HG03521 (cell line): ENCODE data around the gene C17orf50.
"Not testable (repeated sequence)": the region's sequence is repeated elsewhere in the genome, so short reads cannot be mapped to it uniquely, and the experiment has no call there.

Source experiments
- ATAC-seq: cut with Tn5 transposase; IDR thresholded peaks from one replicate; pipeline ENCODE4 v1.9.1; 2021; ENCODE audit warnings: mild to moderate bottlenecking, moderate library complexity; ENCODE audit not compliant: unreplicated experiment

The C17orf50 gene

DNA sequence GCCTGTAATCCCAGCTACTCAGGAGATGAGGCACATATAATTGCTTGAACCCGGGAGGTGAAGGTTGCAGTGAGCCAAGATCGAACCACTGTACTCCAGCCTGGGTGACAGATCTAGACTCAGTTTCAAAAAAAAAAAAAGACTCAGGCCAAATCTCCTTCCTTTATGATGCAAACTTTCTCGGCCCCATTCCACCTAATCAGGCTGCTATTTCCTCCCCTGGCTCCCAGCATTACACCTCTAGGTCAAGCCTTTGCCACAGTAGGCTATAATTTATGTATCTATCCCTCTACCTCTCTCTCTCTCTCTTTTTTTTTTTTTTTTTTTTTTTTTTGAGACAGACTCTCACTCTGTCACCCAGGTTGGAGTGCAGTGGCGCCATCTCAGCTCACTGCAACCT, 9.1 kb upstream of the C17orf50 start:
- not testable (repeated sequence) for ATAC-seq

DNA sequence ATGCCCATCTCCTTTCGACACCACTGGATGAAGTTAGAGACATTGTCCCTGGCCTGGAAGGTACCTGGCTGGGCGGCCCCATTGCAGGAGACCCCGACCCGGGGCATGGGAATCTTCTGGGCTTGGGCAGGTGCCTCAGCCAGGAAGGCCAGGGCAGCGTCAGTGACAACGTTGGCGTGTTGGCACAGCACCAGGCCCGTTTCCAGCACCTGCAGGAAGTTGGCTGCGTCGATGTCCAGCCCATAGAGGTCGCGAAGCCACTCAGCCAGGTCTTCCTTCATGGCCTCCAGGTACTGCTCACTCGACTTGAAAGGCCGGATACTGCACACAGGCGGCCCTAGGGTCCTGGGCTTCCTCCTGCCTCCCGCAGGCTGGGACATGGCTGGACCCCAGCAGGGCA, 8.2 kb upstream of the C17orf50 start:
- no peak for ATAC-seq

DNA sequence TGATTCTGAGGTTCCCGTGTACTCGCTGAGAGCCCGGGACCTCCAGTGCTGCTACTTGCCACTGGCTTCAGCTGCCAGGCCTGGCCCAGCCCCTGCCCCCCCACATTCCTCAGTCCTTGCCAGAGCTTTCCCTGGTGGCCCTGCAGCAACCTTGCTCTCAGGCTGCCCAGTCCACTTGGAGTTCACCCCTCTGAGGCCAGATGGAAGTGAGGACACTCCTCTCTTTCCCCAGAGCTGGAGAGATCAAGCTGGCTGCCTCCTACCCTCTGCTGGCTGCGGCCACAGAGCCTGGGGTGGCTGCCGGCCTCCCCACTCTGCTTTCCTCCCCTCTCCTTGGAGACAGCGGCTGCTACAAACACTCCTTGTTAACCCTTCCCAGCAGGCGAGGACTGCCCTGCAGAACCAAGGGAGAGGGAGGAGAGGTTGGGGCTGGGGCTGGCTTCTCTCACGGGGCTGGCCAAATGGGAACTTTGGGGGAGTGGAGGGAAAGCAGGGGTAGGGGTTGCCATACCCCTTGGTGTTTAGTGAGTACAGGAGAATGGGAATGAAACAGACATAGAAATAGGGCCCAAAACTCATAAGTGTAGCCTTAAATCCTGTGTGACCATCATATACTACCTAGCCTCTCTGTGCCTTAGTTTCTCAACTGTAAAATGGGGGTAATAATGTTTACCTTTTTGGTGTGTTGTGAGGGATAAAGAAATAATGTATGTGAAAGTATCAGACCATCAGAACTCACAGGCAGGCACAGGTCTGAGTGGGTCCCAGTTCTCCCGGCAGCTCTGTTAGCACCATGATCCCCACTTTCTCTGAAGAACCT, 7.5 kb upstream of the C17orf50 start, which contains the start of gene GAS2L2:
Gene GAS2L2 (minus strand): TSS at position 295 of the 820 bp plus-strand sequence. CDS start 389 bp downstream, outside the sequence.
- ATAC-seq = no peak

DNA sequence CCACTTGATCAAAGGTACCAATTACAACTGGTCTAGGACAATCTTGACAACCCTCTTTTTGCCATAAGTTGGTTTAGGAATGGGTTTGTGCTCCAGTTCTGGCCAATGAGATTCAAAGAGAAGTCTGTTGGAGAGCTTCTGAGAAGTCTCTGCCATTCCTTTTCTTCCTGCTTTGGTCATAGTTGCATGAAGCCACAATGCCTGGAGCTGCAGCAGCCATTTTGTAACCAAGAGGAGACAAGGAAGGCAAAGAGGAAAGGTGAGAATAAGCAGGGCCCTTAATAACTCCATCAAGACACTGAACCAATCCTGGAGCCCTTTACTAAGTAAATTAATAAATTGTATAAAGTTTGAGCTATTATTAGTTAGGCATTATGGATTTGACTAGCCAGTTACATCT, 3.4 kb upstream of the C17orf50 start:
- ATAC-seq = no peak

DNA sequence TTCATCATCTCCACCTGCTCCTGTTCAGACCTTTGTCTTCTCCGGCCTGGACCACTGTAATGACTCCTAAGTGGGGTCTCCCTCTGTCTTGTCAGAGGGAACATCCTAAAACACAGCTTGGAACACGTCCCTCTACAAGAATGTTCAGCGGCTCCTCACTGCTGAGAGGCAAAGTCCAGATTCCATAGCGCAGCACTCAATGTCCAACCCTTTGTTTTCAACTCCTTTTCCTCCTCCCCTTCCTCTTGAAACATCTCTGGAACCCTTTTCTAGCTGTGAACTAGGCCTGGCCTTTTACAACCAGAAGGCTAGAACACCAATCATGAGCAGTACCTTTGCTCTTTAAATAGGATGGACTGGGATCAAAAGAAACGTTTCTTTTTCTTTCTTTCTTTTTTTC, 914 bp downstream of the C17orf50 start:
- ATAC-seq = no peak

DNA sequence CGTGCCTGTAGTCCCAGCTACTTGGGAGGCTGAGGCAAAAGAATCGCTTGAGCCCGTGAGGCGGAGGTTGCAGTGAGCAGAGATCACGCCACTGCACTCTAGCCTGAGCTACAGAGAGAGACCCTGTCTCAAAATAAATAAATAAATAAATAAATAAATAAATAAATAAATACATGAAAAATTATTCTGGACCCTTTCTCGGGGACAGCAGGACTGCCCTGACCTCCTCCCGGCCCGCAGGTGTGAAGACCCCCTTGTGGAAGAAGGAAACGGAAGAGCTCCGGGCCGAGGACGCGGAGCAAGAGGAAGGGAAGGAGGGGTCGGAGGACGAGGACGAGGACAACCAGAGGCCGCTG, 3.1 kb downstream of the C17orf50 start:
- ATAC-seq = no peak

DNA sequence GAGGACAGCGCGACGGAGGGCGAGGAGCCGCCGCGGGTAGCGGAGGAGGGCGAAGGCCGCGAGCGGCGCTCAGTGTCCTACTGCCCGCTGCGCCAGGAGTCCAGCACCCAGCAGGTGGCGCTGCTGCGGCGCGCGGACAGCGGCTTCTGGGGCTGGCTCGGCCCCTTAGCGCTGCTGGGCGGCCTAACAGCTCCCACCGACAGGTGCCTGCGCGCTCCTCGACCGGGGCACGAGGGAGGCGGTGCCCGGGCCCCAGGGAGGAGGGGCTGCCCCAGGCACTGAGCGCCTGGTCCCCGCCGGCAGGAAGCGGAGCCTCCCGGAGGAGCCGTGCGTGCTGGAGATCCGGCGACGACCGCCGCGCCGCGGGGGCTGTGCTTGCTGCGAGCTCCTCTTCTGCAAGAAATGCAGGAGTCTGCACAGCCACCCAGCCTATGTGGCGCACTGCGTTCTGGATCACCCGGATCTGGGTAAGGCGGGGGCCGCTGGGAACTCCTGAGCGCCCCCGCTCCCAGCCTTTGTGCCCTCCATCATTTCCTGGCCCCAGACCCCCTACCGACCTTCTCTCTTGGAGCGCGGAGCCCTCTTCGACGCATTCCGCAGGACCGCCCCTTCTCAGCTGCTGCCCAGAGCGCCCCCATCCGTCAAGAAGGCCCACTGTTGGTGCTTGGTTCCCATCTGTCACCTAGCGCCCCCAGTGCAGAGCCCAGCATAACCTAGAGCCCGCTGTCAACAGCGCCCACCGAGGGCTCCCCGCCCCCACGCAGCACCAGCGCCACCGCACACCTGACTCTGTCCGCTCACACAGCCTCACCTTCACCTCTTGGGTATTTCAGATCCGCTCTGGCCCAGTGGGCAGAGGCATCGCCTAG, 3.7 kb downstream of the C17orf50 start:
- ATAC-seq = peak; percentile 82

DNA sequence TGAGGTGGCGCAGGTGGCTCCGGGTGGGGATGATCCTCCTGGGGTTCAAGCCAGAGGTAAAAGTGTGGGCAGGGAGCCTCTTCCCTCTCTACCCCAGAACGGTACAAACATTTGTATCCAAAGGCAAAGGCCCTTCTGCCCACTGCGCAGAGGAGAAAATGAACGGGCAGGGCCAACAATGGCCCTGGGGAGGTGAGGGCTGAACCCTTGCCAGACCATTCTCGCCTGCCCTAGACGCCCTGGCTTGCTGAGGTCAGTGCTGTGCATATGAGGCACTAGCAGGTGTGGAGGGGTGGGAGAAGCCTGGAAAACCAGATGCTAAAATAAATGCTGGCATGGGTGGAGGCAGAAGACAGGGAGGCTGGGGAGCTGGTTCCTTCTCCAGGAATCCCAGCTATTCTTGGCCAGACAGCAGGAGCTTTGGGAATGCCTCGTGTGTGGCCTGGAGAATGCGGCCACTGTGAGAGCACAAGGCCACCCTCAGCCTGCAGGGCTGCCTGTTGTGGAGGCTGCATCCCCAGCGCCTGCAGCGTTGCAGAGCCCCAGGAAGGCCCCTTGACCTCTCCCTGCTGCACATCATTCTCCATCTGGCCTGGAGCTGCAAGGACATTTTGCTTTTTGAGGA, 4.5 kb downstream of the C17orf50 start:
- ATAC-seq = no peak

DNA sequence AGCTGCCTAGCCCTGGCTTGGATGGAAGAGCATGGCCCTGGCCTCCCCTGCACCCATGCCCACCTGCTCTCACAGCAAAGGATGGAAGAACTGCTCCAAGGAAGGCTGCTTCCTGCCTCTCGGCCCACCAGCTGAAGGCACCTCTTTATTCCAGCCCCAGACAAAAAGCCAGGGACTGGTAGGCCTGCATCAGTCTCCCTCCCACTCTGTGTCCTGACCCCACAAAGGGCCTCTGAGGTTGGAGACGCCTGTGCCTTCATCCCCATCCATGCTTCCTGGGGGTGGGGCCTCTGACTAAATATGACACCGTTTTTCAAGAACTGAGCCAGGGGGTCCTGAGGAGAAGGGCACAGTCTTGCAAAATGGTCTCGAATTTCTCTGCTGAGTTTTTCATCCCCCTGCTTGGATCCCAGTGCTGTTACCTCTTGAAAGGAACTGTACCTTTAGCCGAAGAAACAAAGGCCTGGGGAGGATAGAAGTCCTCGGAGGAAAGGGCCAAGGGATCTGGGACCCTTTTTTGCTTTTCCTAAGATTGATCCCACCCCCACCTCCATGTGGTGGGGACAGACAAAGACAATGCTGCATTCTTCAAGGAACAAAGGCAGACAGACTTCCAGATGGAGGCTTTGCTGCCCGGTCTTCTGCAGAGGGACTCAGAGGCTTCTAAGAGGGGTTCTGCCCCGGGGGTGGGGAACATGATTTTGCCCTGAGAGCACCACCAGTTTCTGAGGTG, 5.2 kb downstream of the C17orf50 start:
- ATAC-seq = no peak

DNA sequence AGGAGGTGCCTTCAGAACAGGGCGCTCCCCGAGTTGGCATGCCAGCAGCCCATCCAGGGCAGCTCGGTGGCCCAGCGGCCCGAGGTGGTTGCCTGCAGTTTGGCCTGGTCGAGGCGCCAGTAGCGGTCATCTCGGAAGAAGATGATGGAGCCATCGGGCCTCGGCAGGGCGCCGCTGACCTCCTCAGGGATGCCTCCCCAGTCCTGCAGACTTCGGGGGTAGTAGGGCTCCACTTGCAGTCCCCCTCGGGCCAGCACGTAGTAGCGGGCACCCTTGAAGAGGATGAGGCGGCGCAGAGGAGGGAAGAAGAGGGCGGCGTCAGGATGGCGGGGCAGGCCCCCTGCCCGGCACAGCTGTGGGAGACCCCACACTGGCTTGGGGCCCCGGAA, 5.8 kb downstream of the C17orf50 start:
- ATAC-seq = no peak

DNA sequence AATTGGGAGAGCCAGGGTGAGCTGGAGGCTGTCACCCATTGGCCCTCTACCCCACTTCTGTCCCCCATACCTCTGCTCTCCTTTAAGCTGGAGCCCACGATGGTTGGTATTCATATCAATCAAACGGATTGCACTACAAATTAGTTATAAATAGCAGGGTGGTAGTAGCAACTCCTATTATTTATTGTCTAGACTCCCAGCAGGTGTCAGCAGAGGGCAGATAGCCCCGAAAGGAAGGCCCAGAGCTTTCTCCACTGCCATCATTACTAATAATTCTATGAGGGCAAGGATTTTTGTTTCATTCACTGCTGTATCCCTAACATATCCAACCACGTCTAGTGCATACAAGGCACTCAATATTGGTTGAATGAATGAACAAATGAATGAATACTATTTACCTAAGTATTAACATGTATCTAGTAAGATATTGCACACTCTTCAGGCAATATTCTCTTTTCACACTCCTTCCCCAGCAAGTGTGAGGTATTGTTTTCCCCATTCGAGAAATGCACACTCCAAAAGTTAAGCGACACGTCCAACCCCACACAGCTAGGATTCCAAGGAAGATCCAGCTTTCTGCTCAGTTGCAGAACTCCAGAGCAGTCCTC, 6.3 kb downstream of the C17orf50 start:
- ATAC-seq = no peak

DNA sequence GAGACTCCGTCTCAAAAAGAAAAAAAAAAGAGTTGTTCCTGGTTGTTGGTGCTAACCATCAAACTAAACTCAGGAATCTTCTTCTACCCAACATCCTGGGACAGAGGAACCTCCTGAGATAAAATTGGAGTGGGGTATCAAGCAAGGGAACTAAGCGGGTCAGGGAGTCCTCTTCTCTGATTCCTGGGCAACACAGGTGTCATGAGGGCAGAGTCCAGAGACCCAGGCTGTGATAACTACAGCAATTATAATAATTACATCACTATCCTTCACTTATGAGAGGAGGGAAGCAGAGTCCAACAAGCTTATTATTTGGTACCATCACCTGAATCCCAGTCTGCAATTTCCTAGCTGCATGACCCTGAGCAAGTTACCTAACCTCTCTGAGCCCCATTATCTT, 8.1 kb downstream of the C17orf50 start:
- no peak for ATAC-seq

DNA sequence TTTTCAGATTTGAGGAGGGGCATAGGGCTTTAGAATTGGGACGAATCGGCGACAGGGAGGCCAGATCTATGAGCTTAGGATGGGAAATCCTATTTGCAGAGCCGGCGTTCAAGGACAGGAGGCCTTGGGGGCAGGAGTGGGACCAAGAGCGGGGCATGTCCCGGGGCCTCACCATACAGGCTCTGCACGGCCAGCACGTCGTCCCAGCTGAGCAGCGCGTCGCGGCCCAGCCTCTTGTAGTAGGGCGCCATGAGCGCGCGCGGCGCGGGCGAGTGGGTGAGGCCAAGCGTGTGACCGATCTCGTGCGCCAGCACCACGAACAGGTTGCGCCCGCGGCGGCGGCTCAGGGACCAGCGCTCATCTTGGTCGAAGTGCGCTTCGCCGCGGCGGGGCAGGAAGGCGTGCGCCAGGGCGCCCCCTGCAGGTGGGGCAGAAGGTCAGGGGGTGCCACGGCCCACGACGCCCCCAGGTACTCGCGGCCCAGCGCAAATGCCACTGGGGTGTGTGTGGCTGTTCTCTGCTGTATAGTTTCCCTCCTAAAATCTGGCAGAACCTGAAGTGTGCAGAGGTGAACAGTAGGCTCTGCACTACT, 9.3 kb downstream of the C17orf50 start:
- ATAC-seq = no peak

DNA sequence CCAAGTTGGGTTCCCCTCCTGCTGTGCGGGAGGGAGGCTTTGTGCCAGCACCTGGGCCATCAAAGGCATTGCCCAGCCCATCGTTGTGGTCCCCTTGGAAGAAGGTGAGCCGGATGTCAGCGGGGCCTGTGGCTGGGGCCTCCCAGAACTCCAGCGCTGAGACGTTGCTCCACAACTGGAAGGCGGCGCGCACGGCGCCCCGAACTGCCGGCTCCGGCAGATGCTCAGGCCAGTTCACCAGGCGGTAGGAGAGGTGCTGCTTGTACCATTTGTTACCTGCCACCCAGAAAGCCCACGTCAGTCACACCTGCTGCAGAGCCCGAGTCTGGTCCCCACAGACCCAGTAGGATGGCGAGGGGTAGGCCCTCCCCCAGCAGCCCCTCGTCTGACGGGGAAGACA, 12.4 kb downstream of the C17orf50 start:
- no peak for ATAC-seq

DNA sequence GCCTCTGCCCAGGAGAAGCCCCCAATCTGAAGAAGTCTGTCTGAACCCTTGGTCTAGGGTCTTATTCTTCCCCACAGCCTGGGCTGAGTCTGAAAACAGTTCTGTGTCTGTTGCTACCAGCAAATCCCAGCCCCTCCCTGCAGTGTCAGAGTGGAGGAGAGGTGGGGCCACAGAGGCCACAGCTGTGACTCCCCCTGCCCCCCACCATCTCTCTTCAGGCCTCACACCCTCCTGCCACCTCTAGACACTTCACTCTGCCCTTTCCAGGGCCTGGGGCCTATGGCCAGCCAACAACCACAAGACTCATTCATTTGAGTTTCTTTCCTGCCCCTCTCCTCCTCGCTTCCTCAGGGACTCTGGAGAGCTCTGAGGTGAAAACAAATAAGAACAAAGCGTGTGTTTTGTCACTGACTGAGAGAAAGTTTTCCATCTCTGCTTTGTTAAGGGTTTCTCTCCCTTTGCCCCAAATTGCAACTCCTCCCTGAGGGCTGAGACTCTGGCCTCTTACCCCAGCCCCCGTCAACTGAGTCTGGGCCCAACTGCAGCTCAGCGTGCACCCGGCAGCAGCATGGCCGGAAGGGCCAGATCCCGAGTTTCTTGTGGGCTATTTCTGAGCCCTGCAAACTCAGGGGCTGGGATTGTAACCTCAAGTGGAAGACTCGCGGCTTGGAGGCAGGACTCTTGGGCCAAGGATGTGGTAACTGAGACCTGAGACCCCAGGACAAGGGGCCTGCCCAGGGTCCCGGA, 13.2 kb downstream of the C17orf50 start:
- ATAC-seq = no peak

DNA sequence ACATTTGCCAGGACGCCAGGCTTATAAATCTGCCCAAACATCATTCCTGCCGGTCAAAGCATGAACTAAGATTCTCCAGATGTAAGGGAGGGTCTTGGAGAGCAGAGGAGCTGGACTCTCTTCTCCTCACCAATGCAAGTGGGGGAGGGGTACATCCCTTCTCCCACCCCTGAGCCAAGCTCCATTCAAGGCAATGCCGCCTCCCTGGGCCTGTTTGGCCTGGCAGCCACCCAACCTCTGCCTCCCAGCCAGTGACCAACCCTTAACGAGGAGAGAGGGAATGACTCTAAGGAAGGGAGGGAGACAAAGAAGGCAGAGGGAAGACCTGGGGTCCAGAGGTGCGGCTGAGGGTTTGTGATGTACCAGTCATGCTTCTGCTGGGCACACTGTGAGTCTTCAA, 13.8 kb downstream of the C17orf50 start:
- no peak for ATAC-seq

DNA sequence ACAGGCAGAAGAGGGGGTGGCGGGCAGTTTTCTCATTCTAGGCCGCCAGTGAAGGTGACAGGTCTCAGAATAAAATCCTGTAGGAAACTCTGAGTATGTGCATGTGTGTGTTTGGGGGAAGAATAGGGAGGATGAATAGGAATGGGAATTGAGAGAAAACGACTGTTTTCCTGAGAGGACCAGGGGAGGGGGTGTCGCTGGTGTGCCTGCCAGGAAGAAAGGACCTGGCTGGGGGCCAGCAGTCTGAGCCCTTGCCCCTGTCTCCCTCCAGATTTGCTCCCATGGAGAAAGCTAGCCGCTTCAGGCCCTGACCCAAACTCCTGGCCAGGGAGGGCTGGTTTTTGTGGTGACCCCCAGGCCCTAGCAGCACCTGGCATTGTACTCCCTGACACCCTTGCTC, 14.4 kb downstream of the C17orf50 start:
- no peak for ATAC-seq

DNA sequence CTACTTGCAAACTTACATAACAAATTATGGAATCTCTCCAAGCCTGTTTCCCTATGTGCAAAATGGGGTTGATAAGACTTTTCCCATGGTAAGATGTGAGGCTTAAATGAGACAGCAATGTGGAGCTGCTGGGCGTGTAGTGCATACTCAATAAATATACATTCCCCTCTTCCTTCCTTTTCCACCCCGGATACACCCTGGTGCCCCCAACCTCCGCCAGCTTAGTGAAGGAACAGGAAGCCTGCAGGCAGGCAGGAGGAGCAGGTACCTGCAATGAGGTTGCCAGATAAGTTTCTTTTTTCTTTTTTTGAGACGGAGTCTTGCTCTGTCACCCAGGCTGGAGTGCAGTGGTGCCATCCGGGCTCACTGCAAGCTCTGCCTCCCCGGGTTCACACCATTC, 14.9 kb downstream of the C17orf50 start:
- ATAC-seq = no peak

DNA sequence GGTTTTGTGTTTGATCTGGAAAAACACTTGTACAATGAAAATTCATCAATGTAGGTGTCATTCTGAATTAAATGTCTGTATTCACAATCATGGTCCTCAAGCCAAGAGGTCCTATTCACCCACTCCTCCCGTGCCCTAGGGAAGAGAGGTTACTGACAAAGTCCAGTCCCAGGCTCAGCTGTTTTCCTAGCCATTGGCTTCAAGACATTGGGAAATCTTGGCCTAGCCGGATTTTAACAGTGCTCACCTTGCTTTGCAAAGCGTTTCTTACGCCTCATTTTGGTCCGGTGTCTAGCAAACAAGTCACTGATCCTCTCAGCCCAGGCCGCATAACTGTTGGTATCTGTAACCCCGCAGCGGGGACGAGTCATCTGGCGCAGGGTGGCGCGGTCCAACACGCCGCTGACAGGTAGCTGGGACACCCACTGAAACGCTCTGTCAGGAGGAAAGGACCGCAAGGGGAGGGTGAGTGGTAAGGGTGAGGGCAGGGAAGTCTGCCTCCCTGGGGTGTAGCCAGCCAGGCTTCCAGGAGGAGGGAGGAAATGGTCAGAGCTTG, 18.0 kb downstream of the C17orf50 start:
- ATAC-seq = no peak
